ENCODE results near the gene TICAM2.

Gene TICAM2

GRCh38 chr5:115594128-115595047 is 7.9 kb downstream of the TICAM2 start:
- Histone ChIP-seq H3K9ac (ENCODE audit: low read depth, low read length) (no peak overlapping the region; the same call in 1 of the 2 replicates), H3K4me1 (ENCODE audit: insufficient read depth, low read length) (0 out of 2 replicates have a peak, but pooled peaks cover under 1% of the 10 kb centered on the region), H3K9me3 (ENCODE audit: control insufficient read depth, insufficient read depth, low read length) (no peaks in the 10 kb centered on the region), H3K36me3 (ENCODE audit: insufficient read depth, low read length) (no peaks in the 10 kb centered on the region)

DNA sequence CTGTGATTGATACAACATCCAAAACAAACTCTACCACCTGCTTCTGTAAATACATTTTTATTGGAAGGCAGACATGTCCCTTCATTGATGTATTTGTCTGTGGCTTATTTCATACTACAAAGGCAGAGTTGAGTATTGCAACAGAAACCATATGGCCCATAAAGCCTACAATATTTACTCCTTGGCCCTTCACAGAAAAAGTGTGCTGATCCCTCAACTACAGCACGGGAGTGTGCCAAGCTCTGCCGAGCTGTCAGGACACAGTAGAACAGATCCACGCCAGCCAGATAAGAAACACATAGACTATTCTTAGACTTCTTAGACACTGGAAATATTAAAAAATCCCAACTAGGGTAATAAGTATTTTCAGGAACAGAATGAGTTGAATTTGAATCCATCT is 13.2 kb downstream of the TICAM2 start:
- Histone ChIP-seq H3K36me3 (ENCODE audit: insufficient read depth, low read length) (no peaks in the 10 kb centered on the region), H3K9me3 (ENCODE audit: control insufficient read depth, insufficient read depth, low read length) (no peaks in the 10 kb centered on the region), H3K4me1 (ENCODE audit: insufficient read depth, low read length) (no peaks in the 10 kb centered on the region), H3K9ac (ENCODE audit: low read depth, low read length) (no peak overlapping the region)

DNA sequence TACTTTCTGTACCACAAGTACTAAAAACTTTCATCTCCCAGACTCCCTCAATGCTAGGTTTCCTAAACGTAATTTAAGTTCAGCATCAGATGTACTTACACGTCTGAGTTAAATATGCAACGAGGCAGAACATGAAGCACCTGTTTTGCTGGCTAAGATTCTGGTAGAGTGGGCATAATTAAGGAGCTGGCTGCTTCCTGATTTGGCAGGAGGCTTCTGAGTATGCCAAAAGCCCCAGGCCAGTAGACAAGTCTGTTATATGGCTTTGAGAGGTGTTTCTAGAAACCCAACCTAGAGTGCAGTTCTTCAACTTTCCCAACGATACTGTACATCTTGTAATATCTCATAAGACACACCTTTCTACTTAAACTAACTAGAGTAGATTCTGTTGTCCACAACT is 13.6 kb downstream of the TICAM2 start:
- H3K9me3 ChIP-seq (ENCODE audit: control insufficient read depth, insufficient read depth, low read length): no peaks in the 10 kb centered on the region
- H3K9ac ChIP-seq (ENCODE audit: low read depth, low read length): no peak overlapping the region
- no peaks in the 10 kb centered on the region for H3K4me1 ChIP-seq (ENCODE audit: insufficient read depth, low read length)
- no peaks in the 10 kb centered on the region for H3K36me3 ChIP-seq (ENCODE audit: insufficient read depth, low read length)

- no peaks in the 10 kb centered on the region for H3K36me3 ChIP-seq (ENCODE audit: insufficient read depth, low read length)
- H3K9ac ChIP-seq (ENCODE audit: low read depth, low read length): no peak overlapping the region
- no peaks in the 10 kb centered on the region for H3K9me3 ChIP-seq (ENCODE audit: control insufficient read depth, insufficient read depth, low read length)
- 0 out of 2 replicates have a peak, but pooled peaks cover 9% of the 10 kb centered on the region for H3K4me1 ChIP-seq (ENCODE audit: insufficient read depth, low read length)
Measured at GRCh38 chr5:115586525-115587146, 15.6 kb downstream of the TICAM2 start.

- H3K36me3 ChIP-seq (ENCODE audit: insufficient read depth, low read length): no peaks in the 10 kb centered on the region
- H3K4me1 ChIP-seq (ENCODE audit: insufficient read depth, low read length): 0 out of 2 replicates have a peak, but pooled peaks cover 9% of the 10 kb centered on the region
- H3K9me3 ChIP-seq (ENCODE audit: control insufficient read depth, insufficient read depth, low read length): no peaks in the 10 kb centered on the region
- no peak overlapping the region for H3K9ac ChIP-seq (ENCODE audit: low read depth, low read length)
Measured at GRCh38 chr5:115585265-115585664, 17.0 kb downstream of the TICAM2 start.

DNA sequence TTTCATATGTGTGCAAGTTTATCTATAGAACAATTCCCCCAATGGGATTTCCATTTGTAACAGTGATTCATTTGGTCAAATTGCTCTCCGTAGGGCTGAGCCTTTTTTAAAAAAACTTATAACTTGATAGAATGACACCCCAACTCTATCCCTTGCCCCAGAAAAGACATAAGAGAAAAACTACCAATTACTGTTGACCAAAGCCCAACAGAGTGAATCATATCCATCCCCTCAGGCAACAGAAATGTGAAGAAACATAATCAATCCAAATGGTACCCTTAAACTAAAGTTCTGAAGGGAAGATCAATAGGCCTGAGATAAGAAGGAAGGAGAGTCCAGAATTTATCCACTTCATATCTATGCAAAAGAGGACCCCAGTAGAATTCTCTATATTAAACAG is 17.8 kb downstream of the TICAM2 start:
- no peak overlapping the region for H3K9ac ChIP-seq (ENCODE audit: low read depth, low read length)
- H3K9me3 ChIP-seq (ENCODE audit: control insufficient read depth, insufficient read depth, low read length): no peaks in the 10 kb centered on the region
- H3K4me1 ChIP-seq (ENCODE audit: insufficient read depth, low read length): 0 out of 2 replicates have a peak, but pooled peaks cover 9% of the 10 kb centered on the region
- no peaks in the 10 kb centered on the region for H3K36me3 ChIP-seq (ENCODE audit: insufficient read depth, low read length)

GRCh38 chr5:115583474-115583873 is 18.8 kb downstream of the TICAM2 start:
- H3K4me1 ChIP-seq (ENCODE audit: insufficient read depth, low read length): 0 out of 2 replicates have a peak, but pooled peaks cover 9% of the 10 kb centered on the region
- H3K9me3 ChIP-seq (ENCODE audit: control insufficient read depth, insufficient read depth, low read length): no peaks in the 10 kb centered on the region
- H3K9ac ChIP-seq (ENCODE audit: low read depth, low read length): no peak overlapping the region
- H3K36me3 ChIP-seq (ENCODE audit: insufficient read depth, low read length): no peaks in the 10 kb centered on the region

DNA sequence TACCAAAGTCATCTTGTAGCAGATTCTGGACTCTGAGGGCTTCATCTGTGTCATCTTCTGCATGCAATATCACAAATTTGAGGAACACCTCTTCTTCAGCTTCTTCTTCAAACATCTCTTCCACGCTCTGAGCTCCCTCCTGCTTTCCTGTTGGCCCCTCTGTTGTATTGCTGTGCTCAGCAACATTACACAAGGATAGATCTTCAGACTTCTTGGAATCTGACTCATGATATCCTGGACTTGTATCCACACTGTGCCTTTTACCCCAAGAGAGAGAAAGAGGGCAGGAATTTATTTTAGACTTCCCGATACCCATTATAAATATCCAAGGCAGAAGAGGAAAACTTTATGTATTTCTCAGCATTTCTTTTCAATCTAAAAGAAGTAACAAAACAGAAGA is 21.3 kb downstream of the TICAM2 start:
- Histone ChIP-seq H3K36me3 (ENCODE audit: insufficient read depth, low read length) (0 out of 2 replicates have a peak, but pooled peaks cover 4% of the 10 kb centered on the region), H3K9me3 (ENCODE audit: control insufficient read depth, insufficient read depth, low read length) (no peaks in the 10 kb centered on the region), H3K4me1 (ENCODE audit: insufficient read depth, low read length) (0 out of 2 replicates have a peak, but pooled peaks cover 9% of the 10 kb centered on the region), H3K9ac (ENCODE audit: low read depth, low read length) (no peak overlapping the region)

- Histone ChIP-seq H3K36me3 (ENCODE audit: insufficient read depth, low read length) (0 out of 2 replicates have a peak, but pooled peaks cover 4% of the 10 kb centered on the region), H3K9ac (ENCODE audit: low read depth, low read length) (no peak overlapping the region), H3K9me3 (ENCODE audit: control insufficient read depth, insufficient read depth, low read length) (no peaks in the 10 kb centered on the region), H3K4me1 (ENCODE audit: insufficient read depth, low read length) (0 out of 2 replicates have a peak, but pooled peaks cover 9% of the 10 kb centered on the region)
Measured at GRCh38 chr5:115579747-115580173, 22.5 kb downstream of the TICAM2 start.

- Histone ChIP-seq H3K36me3 (ENCODE audit: insufficient read depth, low read length) (0 out of 2 replicates have a peak, but pooled peaks cover 4% of the 10 kb centered on the region), H3K9ac (ENCODE audit: low read depth, low read length) (no peak overlapping the region), H3K4me1 (ENCODE audit: insufficient read depth, low read length) (peaks cover 9% of the 10 kb centered on the region; the same call in 1 of the 2 replicates), H3K9me3 (ENCODE audit: control insufficient read depth, insufficient read depth, low read length) (no peaks in the 10 kb centered on the region)
Measured at GRCh38 chr5:115579216-115579615, 23.1 kb downstream of the TICAM2 start.

DNA sequence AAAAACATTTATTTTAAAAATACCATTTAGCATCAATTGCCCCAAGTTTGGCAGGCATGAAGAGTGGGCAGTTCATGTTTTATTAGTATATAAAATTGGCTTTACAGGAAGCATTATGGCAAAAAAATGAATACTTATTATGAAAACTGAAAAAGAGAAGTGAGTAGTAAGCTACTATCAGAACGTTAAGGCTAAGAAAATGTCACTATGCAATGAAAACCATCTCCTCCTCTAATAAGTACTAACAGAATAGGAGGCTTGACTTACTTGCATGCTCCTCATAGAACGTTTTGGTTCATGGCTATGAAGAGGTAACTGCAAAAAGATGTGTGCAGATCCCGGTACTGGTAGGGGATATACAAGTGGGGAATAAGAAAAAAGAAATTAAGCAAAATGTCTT is 23.6 kb downstream of the TICAM2 start:
- Histone ChIP-seq H3K4me1 (ENCODE audit: insufficient read depth, low read length) (peaks cover 9% of the 10 kb centered on the region; the same call in 1 of the 2 replicates), H3K9me3 (ENCODE audit: control insufficient read depth, insufficient read depth, low read length) (no peaks in the 10 kb centered on the region), H3K9ac (ENCODE audit: low read depth, low read length) (no peak overlapping the region), H3K36me3 (ENCODE audit: insufficient read depth, low read length) (0 out of 2 replicates have a peak, but pooled peaks cover 4% of the 10 kb centered on the region)

DNA sequence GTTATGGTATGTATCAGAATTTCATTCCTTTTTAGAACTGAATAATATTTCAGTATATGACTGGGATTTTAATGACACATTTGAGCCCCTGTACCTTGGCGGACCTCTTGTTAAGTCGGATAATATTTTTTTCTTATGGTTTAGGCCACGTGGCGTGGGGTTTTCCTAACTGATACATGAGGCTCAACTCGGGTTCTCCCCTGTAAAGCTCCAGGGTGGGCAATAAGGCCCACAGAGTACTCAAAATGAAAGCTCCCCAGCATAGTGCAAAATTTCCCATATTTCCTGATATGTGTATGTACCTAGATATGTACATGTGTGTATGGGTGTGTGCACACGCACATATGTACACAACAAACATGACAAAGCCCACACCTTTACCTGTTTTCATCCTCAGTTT is 24.5 kb downstream of the TICAM2 start:
- no peaks in the 10 kb centered on the region for H3K9me3 ChIP-seq (ENCODE audit: control insufficient read depth, insufficient read depth, low read length)
- 0 out of 2 replicates have a peak, but pooled peaks cover 4% of the 10 kb centered on the region for H3K36me3 ChIP-seq (ENCODE audit: insufficient read depth, low read length)
- no peaks in the 10 kb centered on the region; the same call in 1 of the 2 replicates for H3K4me1 ChIP-seq (ENCODE audit: insufficient read depth, low read length)
- no peak overlapping the region for H3K9ac ChIP-seq (ENCODE audit: low read depth, low read length)

- Histone ChIP-seq H3K36me3 (ENCODE audit: insufficient read depth, low read length) (0 out of 2 replicates have a peak, but pooled peaks cover 4% of the 10 kb centered on the region), H3K9me3 (ENCODE audit: control insufficient read depth, insufficient read depth, low read length) (no peaks in the 10 kb centered on the region), H3K9ac (ENCODE audit: low read depth, low read length) (no peak overlapping the region), H3K4me1 (ENCODE audit: insufficient read depth, low read length) (no peaks in the 10 kb centered on the region; the same call in 1 of the 2 replicates)
Measured at GRCh38 chr5:115577329-115577728, 24.9 kb downstream of the TICAM2 start.
